ENCODE data around the gene SLC48A1.

Gene SLC48A1

GRCh38 chr12:47779301-47779942 is 6.4 kb downstream of the SLC48A1 start:
- Mint-ChIP-seq H3K9me3 (no peaks in the 10 kb centered on the region), H3K36me3 (ENCODE audit: low read depth) (peaks cover 5% of the 10 kb centered on the region), H3K4me3 (no peak overlapping the region), H3K4me1 (peaks cover 37% of the 10 kb centered on the region), H3K27ac (no peak overlapping the region), H3K27me3 (ENCODE audit: low read depth, poor library complexity) (peaks cover 16% of the 10 kb centered on the region)
- DNase-seq = peak; percentile 96
- TF ChIP-seq, protein P1, sequence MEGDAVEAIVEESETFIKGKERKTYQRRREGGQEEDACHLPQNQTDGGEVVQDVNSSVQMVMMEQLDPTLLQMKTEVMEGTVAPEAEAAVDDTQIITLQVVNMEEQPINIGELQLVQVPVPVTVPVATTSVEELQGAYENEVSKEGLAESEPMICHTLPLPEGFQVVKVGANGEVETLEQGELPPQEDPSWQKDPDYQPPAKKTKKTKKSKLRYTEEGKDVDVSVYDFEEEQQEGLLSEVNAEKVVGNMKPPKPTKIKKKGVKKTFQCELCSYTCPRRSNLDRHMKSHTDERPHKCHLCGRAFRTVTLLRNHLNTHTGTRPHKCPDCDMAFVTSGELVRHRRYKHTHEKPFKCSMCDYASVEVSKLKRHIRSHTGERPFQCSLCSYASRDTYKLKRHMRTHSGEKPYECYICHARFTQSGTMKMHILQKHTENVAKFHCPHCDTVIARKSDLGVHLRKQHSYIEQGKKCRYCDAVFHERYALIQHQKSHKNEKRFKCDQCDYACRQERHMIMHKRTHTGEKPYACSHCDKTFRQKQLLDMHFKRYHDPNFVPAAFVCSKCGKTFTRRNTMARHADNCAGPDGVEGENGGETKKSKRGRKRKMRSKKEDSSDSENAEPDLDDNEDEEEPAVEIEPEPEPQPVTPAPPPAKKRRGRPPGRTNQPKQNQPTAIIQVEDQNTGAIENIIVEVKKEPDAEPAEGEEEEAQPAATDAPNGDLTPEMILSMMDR (IDR thresholded peaks at IDR 0.05) = peak; percentile 93

GRCh38 chr12:47779943-47780504 is 7.0 kb downstream of the SLC48A1 start:
- DNase-seq = no peak
- peaks cover 10% of the 10 kb centered on the region for H3K27me3 Mint-ChIP-seq (ENCODE audit: low read depth, poor library complexity)
- peaks cover 31% of the 10 kb centered on the region for H3K4me1 Mint-ChIP-seq
- TF ChIP-seq, protein P1 (IDR thresholded peaks at IDR 0.05) = no peak
- H3K9me3 Mint-ChIP-seq = no peaks in the 10 kb centered on the region
- no peak overlapping the region for H3K27ac Mint-ChIP-seq
- H3K36me3 Mint-ChIP-seq (ENCODE audit: low read depth) = peaks cover 11% of the 10 kb centered on the region
- no peak overlapping the region for H3K4me3 Mint-ChIP-seq

DNA sequence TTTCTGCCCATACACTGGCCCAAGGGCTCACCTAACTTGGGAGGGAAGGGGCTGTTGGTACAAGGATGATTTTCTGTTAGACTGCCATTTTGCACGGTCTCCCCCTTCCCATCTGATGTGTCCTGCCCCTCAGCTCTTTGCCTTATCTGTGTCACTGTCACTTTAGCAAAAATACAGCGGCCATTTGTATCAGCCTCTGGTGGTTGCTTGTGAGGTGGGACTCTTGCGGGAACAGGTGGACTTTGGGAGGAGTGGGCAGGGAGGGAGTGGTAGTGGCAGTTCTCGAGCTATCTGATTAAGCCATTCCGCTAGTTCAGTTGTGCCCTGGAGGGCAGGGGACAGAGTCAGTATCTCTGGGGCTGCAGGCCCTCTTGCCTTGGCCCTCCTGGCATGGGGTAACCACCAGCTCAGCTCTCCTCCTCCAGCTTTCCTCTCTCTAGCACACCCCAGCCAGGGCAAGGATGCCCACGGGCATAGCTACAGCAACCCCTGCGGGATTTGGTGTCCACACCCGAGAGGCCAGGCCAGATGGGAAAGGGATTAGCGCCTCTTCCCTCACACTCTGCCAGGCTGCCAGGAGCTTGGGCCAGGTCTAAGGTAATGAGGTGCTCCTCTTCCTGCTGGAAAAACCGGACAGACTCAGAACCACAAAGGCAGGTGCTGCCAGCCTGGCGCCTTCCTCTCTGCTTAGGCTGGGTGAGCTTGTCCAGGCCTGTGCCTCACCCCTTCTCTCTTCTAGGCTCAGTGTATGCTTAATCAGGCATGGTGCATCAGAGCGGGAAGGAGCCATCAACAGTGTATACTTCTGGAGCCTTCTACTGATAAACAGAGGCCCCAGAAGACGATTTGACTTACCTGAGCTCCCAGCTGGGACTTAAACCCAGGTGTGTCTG is 8.7 kb downstream of the SLC48A1 start:
- Mint-ChIP-seq H3K4me3 (no peak overlapping the region), H3K27ac (peak overlapping the region; percentile 66), H3K9me3 (no peaks in the 10 kb centered on the region), H3K27me3 (ENCODE audit: low read depth, poor library complexity) (peaks cover 8% of the 10 kb centered on the region), H3K36me3 (ENCODE audit: low read depth) (peaks cover 23% of the 10 kb centered on the region), H3K4me1 (peaks cover 14% of the 10 kb centered on the region)
- DNase-seq = no peak
- TF ChIP-seq, protein P1 (IDR thresholded peaks at IDR 0.05) = no peak

DNA sequence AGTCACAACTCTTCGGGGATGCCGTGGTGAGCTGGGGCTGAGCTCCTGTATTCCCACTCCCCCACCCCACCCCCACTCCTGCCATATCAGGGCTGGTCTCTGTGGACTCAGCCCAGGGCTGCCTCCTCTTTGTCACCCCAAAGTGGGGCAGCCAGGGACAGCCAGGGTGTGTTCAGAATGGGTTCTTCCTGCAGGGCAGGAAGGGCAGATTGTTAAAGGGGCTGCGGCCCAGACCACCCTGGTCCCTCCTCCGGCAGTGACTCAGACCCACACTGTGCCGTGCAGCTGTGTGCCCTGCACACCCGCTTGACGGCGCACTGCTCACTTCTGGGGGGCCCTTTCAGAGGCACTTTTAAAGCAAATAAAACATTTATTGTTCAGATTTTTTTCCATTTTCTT is 9.3 kb downstream of the SLC48A1 start:
- H3K4me1 Mint-ChIP-seq = peaks cover 12% of the 10 kb centered on the region
- peaks cover 26% of the 10 kb centered on the region for H3K36me3 Mint-ChIP-seq (ENCODE audit: low read depth)
- peak overlapping the region; percentile 58 for H3K27ac Mint-ChIP-seq
- H3K4me3 Mint-ChIP-seq = no peak overlapping the region
- TF ChIP-seq, protein P1 (IDR thresholded peaks at IDR 0.05) = no peak
- H3K27me3 Mint-ChIP-seq (ENCODE audit: low read depth, poor library complexity) = peaks cover 8% of the 10 kb centered on the region
- no peak for DNase-seq
- H3K9me3 Mint-ChIP-seq = no peaks in the 10 kb centered on the region

DNA sequence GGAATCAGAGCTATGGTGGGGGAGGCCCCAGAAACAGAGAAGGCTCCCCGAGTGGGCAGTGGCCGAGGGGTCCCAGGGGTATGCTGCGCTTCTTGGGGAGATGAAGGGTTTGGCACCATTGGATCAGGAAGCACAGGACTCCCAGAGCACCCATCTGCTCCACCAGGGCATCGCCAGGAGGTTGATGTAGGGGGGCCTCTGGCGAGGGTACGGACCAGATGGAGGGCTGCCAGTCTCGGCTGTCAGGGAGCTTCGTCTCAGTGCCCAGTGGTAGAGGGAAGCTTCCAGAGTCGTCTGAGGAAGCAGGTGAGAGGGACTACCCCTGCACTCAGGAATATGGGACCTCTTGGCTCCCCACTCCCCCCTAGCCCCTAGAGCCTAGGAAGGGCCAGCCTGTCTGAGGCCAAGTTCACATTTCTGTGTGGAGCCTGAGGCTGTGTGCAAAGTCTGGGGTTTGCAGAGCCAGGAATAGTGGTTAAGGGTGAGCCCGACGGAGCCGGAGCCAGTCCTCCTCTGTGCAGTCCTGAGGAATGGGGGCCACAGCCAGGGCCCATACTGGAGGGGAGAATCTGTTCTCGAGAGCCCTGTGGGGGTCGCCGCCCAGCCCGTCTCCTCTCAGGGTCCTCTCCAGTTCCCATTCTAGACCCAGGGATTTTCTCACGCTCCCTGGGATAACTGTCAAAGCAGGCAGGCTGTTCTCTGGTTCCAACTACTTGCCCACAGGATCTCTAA is 10.2 kb downstream of the SLC48A1 start:
- no peak overlapping the region for H3K4me3 Mint-ChIP-seq
- peaks cover 5% of the 10 kb centered on the region for H3K27me3 Mint-ChIP-seq (ENCODE audit: low read depth, poor library complexity)
- peak overlapping the region; percentile 58 for H3K27ac Mint-ChIP-seq

More for the DNA sequence above, 10.2 kb downstream of the SLC48A1 start:
- DNase-seq = no peak
- TF ChIP-seq, protein P1 (IDR thresholded peaks at IDR 0.05) = no peak
- Mint-ChIP-seq H3K4me1 (peaks cover 17% of the 10 kb centered on the region), H3K9me3 (no peaks in the 10 kb centered on the region), H3K36me3 (ENCODE audit: low read depth) (peaks cover 34% of the 10 kb centered on the region)

All from nephron progenitor cell (in vitro differentiated cells).